Brain pericyte (primary cell): ENCODE results near the gene HEY2.
"Not testable (repeated sequence)": the region's sequence is repeated elsewhere in the genome, so short reads cannot be mapped to it uniquely, and the experiment has no call there.

Experiments
- DNase-seq: peaks from one replicate; pipeline ENCODE4 v3.0.0-alpha.2; 2012; ENCODE audit warnings: low read depth, low spot score

Gene HEY2

DNA sequence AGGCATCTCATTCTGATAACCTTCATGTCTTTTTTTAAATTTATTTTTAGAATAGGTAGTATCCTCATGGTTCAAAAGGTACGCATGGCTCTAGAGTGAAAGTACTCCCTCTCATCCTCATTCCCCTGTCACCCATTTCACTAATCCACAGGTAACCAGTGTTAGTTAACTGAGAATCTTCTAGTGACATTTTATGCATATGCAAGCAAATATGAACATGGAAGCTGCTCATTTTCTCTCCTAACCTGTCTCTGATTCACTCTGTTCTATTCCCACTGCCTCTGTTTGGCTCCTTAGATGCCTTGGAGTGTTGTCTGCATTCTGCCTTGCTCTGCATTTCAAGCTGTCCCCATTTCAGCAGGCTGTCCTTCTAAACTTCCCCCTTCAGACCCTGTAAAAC, 45.9 kb downstream of the HEY2 start:
- DNase-seq, result no peak

DNA sequence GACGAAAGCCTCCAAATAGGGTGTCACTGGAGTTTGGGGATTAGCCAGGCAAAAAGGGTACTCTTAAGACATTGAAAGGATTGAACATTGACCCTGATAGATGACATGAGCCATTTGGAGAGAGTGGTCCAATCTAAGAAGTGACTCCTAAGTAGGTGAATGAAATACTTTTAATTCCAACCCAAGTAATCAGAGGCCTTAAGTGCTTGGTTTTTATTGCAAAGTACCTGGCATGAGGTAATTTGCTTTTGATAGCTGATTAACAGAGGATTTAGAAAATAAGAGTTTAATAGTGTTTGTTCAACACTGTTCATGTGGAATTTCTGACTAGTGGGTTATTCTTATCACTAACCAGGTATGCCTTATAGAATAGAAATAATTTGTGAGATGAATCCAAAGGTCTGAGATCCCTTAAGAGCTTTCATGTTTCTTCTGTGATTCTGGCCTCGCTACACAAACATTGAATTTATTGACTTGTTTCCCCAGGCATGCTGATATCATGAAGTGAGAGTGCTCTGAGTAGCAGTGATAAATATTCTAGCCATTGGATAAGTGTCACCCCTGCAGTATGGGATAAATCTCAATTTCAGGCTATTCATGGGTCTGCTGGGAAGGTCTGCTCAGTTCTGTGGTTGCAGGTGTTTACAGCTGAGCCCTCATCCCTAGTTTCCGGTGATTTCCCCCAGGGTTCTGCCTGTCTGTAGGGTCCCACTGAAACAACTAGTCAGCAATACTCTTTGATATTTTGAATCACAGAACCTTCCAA, 47.9 kb downstream of the HEY2 start:
- no peak for DNase-seq

DNA sequence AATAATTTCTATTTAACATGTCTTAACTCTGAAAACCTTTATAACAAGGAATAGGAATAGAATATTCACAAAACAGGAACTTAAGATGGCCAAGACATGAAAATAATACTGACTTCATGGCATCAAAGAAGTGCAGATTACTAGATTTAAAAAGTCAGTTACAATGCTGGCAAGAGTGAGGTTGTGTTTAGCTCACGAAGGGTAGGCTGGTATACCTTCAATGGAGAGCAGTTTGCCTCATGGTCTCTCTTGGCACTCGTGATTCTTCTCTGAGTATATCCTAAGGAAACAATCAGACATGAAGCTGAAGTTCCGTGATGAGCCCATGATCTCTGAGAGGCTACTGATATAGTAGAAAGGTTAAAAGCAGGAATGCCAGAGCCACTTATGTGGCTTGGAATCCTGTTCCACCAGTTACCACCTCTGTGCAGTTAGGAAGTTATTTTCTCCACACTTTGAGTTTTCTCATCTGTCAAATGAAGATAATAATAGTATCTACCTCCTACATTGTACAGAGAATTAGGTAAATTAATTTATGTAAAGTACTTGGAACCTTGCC, 48.5 kb downstream of the HEY2 start:
- no peak for DNase-seq

DNA sequence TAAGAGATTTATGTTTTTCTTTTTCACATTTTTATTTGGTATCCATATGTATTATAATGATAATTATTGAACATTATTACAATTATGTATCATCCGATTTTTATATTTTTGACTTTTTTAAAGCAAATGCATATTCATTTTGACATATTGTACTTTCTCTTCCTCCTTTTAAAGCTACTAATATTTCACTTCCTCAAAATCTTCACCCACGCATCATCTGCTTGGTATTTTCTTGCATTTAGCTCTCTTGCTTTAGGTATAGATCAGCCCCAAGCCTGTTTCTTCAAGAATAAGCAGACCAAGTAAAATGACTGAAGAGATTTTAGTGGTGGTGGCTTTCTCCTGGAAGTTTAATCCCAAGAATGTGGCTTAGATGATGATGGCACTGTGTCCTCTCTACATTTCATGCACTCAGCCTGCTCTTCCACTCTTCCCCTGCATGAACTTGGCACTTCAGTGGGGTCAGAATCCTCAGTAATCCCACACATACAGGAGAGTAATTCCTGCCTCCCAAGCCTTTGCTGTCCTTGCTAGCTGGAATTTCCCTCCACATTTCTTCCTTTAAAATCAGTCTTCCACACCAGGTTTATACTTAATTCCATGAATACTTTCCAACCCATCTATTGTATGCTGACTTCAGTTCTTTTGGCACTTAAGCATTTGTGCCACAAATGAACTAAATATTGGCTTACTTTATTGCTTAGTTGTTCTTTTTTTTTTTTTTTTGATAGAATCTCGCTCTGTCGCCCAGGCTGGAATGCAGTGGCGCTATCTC, 49.5 kb downstream of the HEY2 start:
- no peak for DNase-seq

DNA sequence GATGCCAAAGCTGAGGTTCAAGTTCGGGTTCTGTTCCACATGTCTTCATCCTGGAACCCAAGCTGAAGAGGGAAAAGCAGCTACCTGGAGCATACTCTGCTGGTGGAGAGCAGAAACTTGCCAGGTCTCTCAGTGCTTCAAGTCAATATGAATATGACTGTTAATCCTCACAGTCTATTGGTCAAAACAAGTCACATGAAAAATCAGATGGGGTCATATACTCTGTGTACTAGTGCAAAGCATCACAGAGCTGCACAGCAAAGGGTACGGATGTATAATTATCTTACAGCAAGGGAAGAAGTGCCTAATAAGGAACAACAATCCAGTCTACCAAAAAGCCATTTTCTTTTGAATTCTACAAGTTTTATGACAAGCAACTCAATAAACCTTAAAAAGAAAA, 53.0 kb downstream of the HEY2 start:
- DNase-seq, result no peak

DNA sequence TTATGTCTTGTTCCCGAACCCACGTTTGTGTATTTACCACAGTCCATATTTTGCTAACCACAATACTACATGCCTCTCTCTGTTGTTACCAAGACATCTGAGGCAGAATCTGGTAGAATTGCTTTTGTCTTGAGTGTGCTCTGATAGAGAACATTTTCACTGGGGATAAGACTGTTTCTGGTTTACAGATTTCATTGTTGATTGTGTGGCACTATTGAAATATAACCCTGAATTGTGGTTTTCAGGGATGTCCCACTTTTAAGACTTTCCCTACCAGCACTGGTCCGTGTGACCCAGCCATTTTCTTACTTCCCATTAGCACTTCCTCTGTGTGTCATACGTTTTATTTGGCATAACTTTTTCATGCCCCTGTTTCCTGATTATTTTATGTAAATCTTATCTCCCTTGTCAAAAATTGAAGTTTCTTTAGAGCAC, 53.5 kb downstream of the HEY2 start:
- DNase-seq, result no peak

DNA sequence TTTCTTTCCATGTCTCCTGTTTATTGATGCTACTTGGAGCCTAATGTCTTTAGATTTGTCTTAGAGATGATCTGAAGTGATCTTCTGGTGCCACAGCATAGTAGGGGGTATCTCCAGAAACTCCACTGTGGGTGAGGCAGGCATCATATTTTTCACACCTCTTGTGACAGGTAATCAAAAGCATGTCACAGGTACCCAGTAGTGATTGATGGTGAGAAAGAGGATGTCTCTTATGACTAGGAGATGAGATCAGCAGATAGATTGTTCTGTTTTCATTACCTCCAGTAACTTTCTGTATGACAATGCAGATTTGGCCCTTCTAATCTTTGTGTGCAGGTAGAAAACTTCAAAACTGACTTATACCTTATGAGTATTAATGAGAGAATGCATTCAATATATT, 54.8 kb downstream of the HEY2 start:
- no peak for DNase-seq

DNA sequence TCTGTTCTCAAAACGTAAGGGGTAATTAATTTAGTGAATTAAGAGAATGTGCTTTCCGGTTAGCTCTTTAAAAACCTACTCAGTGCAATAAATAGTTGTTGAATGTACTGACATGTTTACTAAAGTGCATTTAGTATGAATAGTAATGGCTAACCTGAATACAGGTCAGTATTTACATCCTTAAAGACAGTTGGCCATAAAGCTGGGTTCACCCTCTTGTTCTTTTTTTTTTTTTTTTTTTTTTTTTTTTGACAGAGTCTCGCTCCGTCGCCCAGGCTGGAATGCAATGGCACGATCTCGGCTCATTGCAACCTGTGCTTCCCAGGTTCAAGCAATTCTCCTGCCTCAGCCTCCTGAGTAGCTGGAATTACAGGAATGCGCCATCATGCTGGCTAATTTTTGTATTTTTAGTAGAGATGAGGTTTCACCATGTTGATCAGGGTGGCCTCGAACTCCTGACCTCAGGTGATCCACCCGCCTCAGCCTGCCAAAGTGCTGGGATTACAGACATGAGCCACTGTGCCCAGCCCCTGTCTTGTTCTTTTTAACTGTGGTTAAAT, 55.5 kb downstream of the HEY2 start:
- not testable (repeated sequence) for DNase-seq

DNA sequence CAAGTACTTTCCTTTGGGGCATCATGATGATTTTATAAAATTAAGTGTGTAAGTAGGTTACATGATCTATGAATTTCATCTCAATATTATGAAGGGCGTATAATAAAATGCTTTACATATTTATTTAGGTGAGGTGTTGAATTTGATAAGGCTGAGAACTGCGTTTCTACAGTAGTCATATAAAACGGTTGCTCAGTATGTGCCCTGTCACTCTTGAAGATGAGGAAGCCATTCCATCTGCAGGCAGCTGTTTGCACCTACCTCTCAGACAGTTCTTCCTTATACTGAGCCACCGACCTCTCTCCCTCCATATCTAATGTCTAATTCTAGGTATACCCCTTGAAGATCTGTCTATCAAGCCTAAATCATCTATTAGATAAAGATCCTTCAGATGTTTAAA, 57.4 kb downstream of the HEY2 start:
- no peak for DNase-seq

DNA sequence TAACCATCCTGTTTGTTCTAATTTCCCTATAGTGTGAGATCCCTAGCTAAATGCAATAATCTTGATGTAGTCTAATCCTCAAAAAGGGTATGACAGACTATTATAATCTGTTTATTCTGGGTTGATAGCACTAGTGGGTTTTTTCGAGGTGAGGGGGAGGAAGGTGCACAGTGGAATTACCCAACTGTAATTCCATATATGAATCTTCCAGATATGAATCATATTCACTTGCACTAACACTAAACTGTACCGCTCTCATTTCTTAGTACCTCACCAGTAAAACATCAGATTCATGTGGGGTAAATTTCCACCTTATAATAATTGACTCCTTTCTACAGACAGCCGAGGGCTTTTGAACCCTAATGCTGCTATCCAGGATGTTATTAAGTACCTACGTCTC, 57.9 kb downstream of the HEY2 start:
- DNase-seq, result no peak

DNA sequence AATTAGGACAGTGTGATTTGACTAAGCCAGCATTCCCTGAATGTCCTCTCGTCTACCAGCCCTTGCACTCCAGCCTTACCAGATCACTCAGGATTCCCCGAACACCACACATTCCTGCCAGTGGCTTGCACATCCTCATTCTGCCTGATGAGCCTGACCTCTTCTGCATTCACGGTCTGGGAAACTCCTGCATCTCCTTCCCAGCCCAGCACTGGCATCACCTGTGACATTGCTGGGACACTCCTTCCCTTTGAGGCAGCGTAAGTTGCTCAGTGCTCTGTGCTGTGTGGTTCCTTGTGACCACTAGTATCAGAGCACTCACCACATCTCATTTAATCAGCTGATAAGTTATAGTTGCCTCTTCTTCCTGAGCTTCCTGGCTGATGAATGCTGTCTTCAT, 58.6 kb downstream of the HEY2 start:
- DNase-seq, result no peak

DNA sequence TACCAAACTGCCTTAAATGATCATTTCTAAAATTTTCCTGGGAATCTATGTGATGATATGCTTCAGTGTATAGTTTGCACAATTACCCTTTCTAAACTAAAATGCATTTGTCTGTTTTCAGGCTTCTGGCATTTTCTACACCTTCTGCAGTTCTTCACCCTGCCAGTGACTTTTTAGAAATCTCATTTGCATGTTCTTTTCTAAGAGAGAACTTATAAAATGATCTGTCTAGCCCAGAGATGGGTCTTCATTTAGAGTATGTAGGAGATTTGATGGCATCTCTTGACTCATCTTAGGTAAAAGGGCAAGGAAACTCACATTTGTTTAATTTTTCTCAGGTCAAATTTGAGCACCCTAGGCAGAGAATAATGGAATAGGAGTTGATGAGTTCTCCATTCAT, 59.2 kb downstream of the HEY2 start:
- no peak for DNase-seq

DNA sequence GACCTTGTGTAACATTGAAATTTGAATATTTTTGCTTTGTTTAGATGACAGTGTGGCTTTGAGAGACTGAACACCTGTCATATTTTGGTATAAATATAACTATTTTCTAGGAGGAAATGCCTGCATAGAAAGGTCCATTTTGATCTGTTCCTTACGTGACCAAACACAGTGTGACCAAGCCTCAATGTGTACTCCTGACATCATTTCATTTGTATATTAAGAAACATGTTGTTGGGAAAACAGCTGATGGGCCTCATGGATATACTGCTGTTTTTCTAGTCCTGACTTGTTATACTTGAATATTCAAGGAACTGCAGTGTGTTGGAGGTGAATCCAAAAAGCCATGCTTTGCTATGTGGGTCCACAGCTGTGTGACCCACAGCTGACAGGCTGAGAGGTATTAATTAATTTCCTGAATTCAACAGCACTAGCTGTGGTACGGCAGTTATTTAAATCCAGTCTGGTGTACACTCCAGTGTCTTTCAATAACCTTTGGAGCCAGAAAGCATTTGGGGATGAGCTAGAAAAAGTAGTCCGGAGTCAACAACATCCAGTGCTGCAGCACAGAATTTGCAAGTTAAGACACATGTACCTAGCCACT, 60.2 kb downstream of the HEY2 start:
- DNase-seq, result no peak

DNA sequence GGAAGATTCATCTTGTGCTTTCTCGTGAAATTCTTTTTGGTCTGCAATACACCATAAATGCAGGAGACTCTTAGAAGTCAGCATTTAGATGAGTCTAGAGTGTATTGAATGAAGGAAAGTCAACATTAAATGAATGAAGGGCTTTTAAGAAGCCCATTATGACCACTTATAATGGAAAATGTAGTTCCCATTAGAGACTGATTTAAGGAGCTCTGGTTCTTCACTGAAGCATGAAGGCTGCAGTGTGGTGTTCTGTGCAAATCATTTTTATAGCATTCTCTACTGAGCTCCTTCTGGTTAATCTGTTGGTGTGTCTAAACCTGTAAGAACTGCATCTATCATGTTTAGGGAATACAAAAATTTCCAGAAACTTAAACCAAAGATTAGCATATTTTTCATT, 61.0 kb downstream of the HEY2 start:
- no peak for DNase-seq
